ENCODE data around the gene CD79B. TPM values are rescaled to one million over a fixed set of nuclear protein-coding genes. Genes with fewer than 3 reads are reported as not detected.

Gene CD79B
- total RNA-seq (2014; rRNA removed; shearing (Covaris generic)) = 1.3 and 3.0 TPM in 2 replicates
- polyA plus RNA-seq (2016; fragmentation: Nextera tagmentation; extraction: Ambion mirVana) = 1.5 and 2.5 TPM in 2 replicates
- long read RNA-seq, partial matches to known transcripts = 2 of 3 reads
- long read RNA-seq, other reads (novel, unspliced or antisense) = 0 of 3 reads

DNA sequence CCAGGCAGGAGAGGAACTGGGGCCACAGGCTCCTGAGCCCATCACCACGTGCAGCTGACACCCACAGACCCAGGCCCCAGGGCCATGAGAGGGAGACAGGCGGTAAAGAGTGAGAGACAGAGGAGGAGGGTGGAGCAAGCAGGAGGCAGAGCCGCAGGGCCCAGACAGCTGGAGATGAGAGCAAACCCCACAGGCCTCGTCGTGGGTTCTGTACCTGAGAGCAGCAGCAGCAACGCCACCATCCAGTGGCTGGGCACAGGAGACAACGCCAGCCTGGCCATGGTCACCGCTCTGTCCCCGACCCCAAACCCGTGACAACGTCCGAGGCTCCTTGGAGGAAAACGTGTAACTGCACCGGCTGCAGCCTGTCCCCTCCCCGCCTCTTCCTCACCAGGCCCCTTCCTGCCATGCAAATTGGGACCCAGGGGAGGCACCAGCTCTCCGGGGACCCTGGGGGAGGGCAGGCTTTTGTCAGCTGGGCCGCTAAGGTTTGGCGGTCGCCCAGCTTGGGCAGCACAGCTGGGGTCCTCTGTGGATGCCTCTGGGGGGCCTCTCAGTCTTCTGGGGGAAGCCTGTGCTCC is at the start of gene CD79B:
CD79B (minus strand) TSS at position 351 of the 581 bp plus-strand sequence; CDS start at position 281, 70 bp downstream.
- H3F3A ChIP-seq (replicated peaks; ENCODE audit: low read depth) = no peaks in the 10 kb centered on the region

More for the DNA sequence above, at the start of gene CD79B:
- peaks cover 14% of the 10 kb centered on the region; the same call in 1 of the 2 replicates for H3K4me1 ChIP-seq (ENCODE audit: insufficient read depth)
- TF ChIP-seq, protein P1, sequence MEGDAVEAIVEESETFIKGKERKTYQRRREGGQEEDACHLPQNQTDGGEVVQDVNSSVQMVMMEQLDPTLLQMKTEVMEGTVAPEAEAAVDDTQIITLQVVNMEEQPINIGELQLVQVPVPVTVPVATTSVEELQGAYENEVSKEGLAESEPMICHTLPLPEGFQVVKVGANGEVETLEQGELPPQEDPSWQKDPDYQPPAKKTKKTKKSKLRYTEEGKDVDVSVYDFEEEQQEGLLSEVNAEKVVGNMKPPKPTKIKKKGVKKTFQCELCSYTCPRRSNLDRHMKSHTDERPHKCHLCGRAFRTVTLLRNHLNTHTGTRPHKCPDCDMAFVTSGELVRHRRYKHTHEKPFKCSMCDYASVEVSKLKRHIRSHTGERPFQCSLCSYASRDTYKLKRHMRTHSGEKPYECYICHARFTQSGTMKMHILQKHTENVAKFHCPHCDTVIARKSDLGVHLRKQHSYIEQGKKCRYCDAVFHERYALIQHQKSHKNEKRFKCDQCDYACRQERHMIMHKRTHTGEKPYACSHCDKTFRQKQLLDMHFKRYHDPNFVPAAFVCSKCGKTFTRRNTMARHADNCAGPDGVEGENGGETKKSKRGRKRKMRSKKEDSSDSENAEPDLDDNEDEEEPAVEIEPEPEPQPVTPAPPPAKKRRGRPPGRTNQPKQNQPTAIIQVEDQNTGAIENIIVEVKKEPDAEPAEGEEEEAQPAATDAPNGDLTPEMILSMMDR (conservative IDR thresholded peaks at IDR 0.05; ENCODE audit: low read depth in 2 of 2) = no peak
- TF ChIP-seq, protein P2, sequence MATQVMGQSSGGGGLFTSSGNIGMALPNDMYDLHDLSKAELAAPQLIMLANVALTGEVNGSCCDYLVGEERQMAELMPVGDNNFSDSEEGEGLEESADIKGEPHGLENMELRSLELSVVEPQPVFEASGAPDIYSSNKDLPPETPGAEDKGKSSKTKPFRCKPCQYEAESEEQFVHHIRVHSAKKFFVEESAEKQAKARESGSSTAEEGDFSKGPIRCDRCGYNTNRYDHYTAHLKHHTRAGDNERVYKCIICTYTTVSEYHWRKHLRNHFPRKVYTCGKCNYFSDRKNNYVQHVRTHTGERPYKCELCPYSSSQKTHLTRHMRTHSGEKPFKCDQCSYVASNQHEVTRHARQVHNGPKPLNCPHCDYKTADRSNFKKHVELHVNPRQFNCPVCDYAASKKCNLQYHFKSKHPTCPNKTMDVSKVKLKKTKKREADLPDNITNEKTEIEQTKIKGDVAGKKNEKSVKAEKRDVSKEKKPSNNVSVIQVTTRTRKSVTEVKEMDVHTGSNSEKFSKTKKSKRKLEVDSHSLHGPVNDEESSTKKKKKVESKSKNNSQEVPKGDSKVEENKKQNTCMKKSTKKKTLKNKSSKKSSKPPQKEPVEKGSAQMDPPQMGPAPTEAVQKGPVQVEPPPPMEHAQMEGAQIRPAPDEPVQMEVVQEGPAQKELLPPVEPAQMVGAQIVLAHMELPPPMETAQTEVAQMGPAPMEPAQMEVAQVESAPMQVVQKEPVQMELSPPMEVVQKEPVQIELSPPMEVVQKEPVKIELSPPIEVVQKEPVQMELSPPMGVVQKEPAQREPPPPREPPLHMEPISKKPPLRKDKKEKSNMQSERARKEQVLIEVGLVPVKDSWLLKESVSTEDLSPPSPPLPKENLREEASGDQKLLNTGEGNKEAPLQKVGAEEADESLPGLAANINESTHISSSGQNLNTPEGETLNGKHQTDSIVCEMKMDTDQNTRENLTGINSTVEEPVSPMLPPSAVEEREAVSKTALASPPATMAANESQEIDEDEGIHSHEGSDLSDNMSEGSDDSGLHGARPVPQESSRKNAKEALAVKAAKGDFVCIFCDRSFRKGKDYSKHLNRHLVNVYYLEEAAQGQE (IDR thresholded peaks at IDR 0.05; ENCODE audit: unreplicated experiment) = no peak
- TF ChIP-seq, protein P3, sequence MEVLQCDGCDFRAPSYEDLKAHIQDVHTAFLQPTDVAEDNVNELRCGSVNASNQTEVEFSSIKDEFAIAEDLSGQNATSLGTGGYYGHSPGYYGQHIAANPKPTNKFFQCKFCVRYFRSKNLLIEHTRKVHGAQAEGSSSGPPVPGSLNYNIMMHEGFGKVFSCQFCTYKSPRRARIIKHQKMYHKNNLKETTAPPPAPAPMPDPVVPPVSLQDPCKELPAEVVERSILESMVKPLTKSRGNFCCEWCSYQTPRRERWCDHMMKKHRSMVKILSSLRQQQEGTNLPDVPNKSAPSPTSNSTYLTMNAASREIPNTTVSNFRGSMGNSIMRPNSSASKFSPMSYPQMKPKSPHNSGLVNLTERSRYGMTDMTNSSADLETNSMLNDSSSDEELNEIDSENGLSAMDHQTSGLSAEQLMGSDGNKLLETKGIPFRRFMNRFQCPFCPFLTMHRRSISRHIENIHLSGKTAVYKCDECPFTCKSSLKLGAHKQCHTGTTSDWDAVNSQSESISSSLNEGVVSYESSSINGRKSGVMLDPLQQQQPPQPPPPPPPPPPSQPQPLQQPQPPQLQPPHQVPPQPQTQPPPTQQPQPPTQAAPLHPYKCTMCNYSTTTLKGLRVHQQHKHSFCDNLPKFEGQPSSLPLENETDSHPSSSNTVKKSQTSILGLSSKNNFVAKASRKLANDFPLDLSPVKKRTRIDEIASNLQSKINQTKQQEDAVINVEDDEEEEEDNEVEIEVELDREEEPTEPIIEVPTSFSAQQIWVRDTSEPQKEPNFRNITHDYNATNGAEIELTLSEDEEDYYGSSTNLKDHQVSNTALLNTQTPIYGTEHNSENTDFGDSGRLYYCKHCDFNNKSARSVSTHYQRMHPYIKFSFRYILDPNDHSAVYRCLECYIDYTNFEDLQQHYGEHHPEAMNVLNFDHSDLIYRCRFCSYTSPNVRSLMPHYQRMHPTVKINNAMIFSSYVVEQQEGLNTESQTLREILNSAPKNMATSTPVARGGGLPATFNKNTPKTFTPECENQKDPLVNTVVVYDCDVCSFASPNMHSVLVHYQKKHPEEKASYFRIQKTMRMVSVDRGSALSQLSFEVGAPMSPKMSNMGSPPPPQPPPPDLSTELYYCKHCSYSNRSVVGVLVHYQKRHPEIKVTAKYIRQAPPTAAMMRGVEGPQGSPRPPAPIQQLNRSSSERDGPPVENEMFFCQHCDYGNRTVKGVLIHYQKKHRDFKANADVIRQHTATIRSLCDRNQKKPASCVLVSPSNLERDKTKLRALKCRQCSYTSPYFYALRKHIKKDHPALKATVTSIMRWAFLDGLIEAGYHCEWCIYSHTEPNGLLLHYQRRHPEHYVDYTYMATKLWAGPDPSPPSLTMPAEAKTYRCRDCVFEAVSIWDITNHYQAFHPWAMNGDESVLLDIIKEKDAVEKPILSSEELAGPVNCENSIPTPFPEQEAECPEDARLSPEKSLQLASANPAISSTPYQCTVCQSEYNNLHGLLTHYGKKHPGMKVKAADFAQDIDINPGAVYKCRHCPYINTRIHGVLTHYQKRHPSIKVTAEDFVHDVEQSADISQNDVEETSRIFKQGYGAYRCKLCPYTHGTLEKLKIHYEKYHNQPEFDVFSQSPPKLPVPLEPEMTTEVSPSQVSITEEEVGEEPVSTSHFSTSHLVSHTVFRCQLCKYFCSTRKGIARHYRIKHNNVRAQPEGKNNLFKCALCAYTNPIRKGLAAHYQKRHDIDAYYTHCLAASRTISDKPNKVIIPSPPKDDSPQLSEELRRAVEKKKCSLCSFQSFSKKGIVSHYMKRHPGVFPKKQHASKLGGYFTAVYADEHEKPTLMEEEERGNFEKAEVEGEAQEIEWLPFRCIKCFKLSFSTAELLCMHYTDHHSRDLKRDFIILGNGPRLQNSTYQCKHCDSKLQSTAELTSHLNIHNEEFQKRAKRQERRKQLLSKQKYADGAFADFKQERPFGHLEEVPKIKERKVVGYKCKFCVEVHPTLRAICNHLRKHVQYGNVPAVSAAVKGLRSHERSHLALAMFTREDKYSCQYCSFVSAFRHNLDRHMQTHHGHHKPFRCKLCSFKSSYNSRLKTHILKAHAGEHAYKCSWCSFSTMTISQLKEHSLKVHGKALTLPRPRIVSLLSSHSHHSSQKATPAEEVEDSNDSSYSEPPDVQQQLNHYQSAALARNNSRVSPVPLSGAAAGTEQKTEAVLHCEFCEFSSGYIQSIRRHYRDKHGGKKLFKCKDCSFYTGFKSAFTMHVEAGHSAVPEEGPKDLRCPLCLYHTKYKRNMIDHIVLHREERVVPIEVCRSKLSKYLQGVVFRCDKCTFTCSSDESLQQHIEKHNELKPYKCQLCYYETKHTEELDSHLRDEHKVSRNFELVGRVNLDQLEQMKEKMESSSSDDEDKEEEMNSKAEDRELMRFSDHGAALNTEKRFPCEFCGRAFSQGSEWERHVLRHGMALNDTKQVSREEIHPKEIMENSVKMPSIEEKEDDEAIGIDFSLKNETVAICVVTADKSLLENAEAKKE (CRISPR knock-in tag; IDR thresholded peaks at IDR 0.05) = no peak
- TF ChIP-seq, protein P4, sequence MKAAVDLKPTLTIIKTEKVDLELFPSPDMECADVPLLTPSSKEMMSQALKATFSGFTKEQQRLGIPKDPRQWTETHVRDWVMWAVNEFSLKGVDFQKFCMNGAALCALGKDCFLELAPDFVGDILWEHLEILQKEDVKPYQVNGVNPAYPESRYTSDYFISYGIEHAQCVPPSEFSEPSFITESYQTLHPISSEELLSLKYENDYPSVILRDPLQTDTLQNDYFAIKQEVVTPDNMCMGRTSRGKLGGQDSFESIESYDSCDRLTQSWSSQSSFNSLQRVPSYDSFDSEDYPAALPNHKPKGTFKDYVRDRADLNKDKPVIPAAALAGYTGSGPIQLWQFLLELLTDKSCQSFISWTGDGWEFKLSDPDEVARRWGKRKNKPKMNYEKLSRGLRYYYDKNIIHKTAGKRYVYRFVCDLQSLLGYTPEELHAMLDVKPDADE (IDR thresholded peaks at IDR 0.05) = no peak
- TF ChIP-seq EZH2phosphoT487 (IDR thresholded peaks at IDR 0.05; ENCODE audit: unreplicated experiment) (no peak), CREB1 (CRISPR knock-in tag; IDR thresholded peaks at IDR 0.05; ENCODE audit: low read depth) (no peak), NANOG (IDR thresholded peaks at IDR 0.05; ENCODE audit: borderline replicate concordance) (no peak), POLR2AphosphoS5 (IDR thresholded peaks at IDR 0.05; ENCODE audit: low read depth) (no peak), JUNB (IDR thresholded peaks at IDR 0.05; ENCODE audit: unreplicated experiment) (no peak), STAT1 (IDR thresholded peaks at IDR 0.05; ENCODE audit: unreplicated experiment) (no peak), EZH2 (IDR thresholded peaks at IDR 0.05; ENCODE audit: low read depth, unreplicated experiment) (no peak)
- no peak within 1 kb of the TSS for H3K4me3 ChIP-seq
- H3K27ac Mint-ChIP-seq = no peak within 1 kb of the TSS
- peak within 1 kb of the TSS; percentile 64; the same call in 1 of the 2 replicates for H3K4me2 ChIP-seq
- no peak within 1 kb of the TSS for H3K27ac ChIP-seq (ENCODE audit: low read depth)
- no peaks in the 10 kb centered on the region for H3K9me2 ChIP-seq (ENCODE audit: insufficient read depth)
- peak within 1 kb of the TSS; percentile 84 for H2AFZ ChIP-seq
- DNase-seq (ENCODE audit: low spot score) = no peak
- peaks cover 13% of the 10 kb centered on the region for H3K4me1 Mint-ChIP-seq
- H3K79me2 ChIP-seq (replicated peaks; ENCODE audit: insufficient read depth) = no peaks in the 10 kb centered on the region
- no peaks in the 10 kb centered on the region for H3K27me3 ChIP-seq (ENCODE audit: insufficient read depth)
- peaks cover 8% of the 10 kb centered on the region for H3K27me3 Mint-ChIP-seq (ENCODE audit: insufficient read depth, low read depth, poor library complexity)
- no peaks in the 10 kb centered on the region for H3K36me3 ChIP-seq (ENCODE audit: insufficient read depth)
- no peaks in the 10 kb centered on the region for H3K9me3 Mint-ChIP-seq
- no peaks in the 10 kb centered on the region for H4K20me1 ChIP-seq (replicated peaks; ENCODE audit: insufficient read depth)
- peak; percentile 12 for ATAC-seq
- H3K36me3 Mint-ChIP-seq (ENCODE audit: low read depth) = no peaks in the 10 kb centered on the region
- H3K4me3 Mint-ChIP-seq = no peak within 1 kb of the TSS; the same call in 2 of the 3 replicates

Data from GM23338 (cell line).